ENCODE data around the gene ABHD2. TPM values are rescaled to one million over a fixed set of nuclear protein-coding genes. Genes with fewer than 3 reads are reported as not detected.
"Not testable (repeated sequence)": the region's sequence is repeated elsewhere in the genome, so short reads cannot be mapped to it uniquely, and the experiment has no call there.

Gene ABHD2
- total RNA-seq, 1 experiment from 2014 or later: 18.3 TPM

GRCh38 chr15:89227425-89227824 lies 139.2 kb downstream of the ABHD2 start:
- Histone ChIP-seq H3K4me3 (no peak overlapping the region), H3K36me3 (no peaks in the 10 kb centered on the region), H3K9me3 (no peaks in the 10 kb centered on the region), H3K27me3 (no peaks in the 10 kb centered on the region)
- no peak for DNase-seq

GRCh38 chr15:89230277-89230676 lies 142.0 kb downstream of the ABHD2 start:
- DNase-seq: no peak
- H3K9me3 ChIP-seq: no peaks in the 10 kb centered on the region

GRCh38 chr15:89231832-89232231 lies 143.6 kb downstream of the ABHD2 start:
- no peak for DNase-seq
- no peaks in the 10 kb centered on the region for H3K36me3 ChIP-seq
- no peak overlapping the region for H3K4me3 ChIP-seq
- H3K27me3 ChIP-seq: peaks cover 5% of the 10 kb centered on the region; the same call in 1 of the 2 replicates
- H3K9me3 ChIP-seq: no peaks in the 10 kb centered on the region

More at GRCh38 chr15:89230277-89230676, 142.0 kb downstream of the ABHD2 start:
- Histone ChIP-seq H3K36me3 (no peaks in the 10 kb centered on the region), H3K27me3 (no peaks in the 10 kb centered on the region), H3K4me3 (no peak overlapping the region)

- H3K27me3 ChIP-seq: peaks cover 10% of the 10 kb centered on the region; the same call in 1 of the 2 replicates
- H3K9me3 ChIP-seq, H3K4me3 ChIP-seq, DNase-seq, H3K36me3 ChIP-seq: not testable (repeated sequence)
Observed at GRCh38 chr15:89239883-89240810, 151.9 kb downstream of the ABHD2 start.

- H3K27me3 ChIP-seq: 0 out of 2 replicates have a peak, but pooled peaks cover 2% of the 10 kb centered on the region
- no peaks in the 10 kb centered on the region; the same call in 1 of the 2 replicates for H3K9me3 ChIP-seq
- H3K36me3 ChIP-seq: peaks cover 31% of the 10 kb centered on the region
- DNase-seq: no peak
- peak overlapping the region; percentile 79 for H3K4me3 ChIP-seq
Observed at GRCh38 chr15:89243046-89243690, 154.9 kb downstream of the ABHD2 start.

GRCh38 chr15:89243691-89244573 lies 155.7 kb downstream of the ABHD2 start, which contains the start of gene FANCI:
Gene FANCI (plus strand): TSS chr15:89243979. CDS start chr15:89247648, 3,669 bp downstream.
- peak; percentile 96 for DNase-seq
- Histone ChIP-seq H3K36me3 (peaks cover 39% of the 10 kb centered on the region), H3K9me3 (no peaks in the 10 kb centered on the region; the same call in 1 of the 2 replicates), H3K27me3 (0 out of 2 replicates have a peak, but pooled peaks cover 2% of the 10 kb centered on the region), H3K4me3 (peak within 1 kb of the TSS; percentile 79)

- no peaks in the 10 kb centered on the region for H3K27me3 ChIP-seq
- peaks cover 45% of the 10 kb centered on the region for H3K36me3 ChIP-seq
- H3K4me3 ChIP-seq: peak overlapping the region; percentile 79
- DNase-seq: no peak
- no peaks in the 10 kb centered on the region; the same call in 1 of the 2 replicates for H3K9me3 ChIP-seq
Observed at GRCh38 chr15:89244574-89244903, 156.3 kb downstream of the ABHD2 start.

- H3K4me3 ChIP-seq: no peak overlapping the region
- no peak for DNase-seq
- peaks cover 66% of the 10 kb centered on the region for H3K36me3 ChIP-seq
- H3K9me3 ChIP-seq: no peaks in the 10 kb centered on the region
- no peaks in the 10 kb centered on the region for H3K27me3 ChIP-seq
Observed at GRCh38 chr15:89247446-89247845, 159.2 kb downstream of the ABHD2 start.

- Histone ChIP-seq H3K27me3 (no peaks in the 10 kb centered on the region), H3K36me3 (peaks cover 73% of the 10 kb centered on the region), H3K4me3 (no peak overlapping the region), H3K9me3 (no peaks in the 10 kb centered on the region)
- DNase-seq: no peak
Observed at GRCh38 chr15:89248584-89248983, 160.3 kb downstream of the ABHD2 start.

GRCh38 chr15:89250142-89250541 lies 161.9 kb downstream of the ABHD2 start:
- H3K27me3 ChIP-seq, H3K9me3 ChIP-seq, H3K4me3 ChIP-seq, DNase-seq: not testable (repeated sequence)
- H3K36me3 ChIP-seq: peaks cover 81% of the 10 kb centered on the region

Other genes starting within 250 kb of the ABHD2 start
- gene HAPLN3, start 192.9 kb upstream of the ABHD2 start, total RNA-seq (2014; rRNA removed; shearing (Covaris generic); ENCODE audit: low replicate concordance): 0.47 and 1.7 TPM in 2 replicates
- gene MFGE8, start 175.1 kb upstream of the ABHD2 start, total RNA-seq (2014; rRNA removed; shearing (Covaris generic); ENCODE audit: low replicate concordance): 29.5 and 33.5 TPM in 2 replicates
- not detected in 2 replicates for gene RLBP1, start 133.1 kb downstream of the ABHD2 start, total RNA-seq (2014; rRNA removed; shearing (Covaris generic); ENCODE audit: low replicate concordance)
- 34.4 and 52.5 TPM in 2 replicates for gene FANCI, start 155.5 kb downstream of the ABHD2 start, total RNA-seq (2014; rRNA removed; shearing (Covaris generic); ENCODE audit: low replicate concordance)
- 37.3 and 84.1 TPM in 2 replicates for gene POLG, start 246.4 kb downstream of the ABHD2 start, total RNA-seq (2014; rRNA removed; shearing (Covaris generic); ENCODE audit: low replicate concordance)